Globus pallidus (tissue), 1 donor: ENCODE data around the gene CTDSPL.
"Not testable (repeated sequence)": the region's sequence is repeated elsewhere in the genome, so short reads cannot be mapped to it uniquely, and the experiment has no call there.

Source experiments
- DNase-seq: peaks from one replicate; pipeline ENCODE4 v3.0.0-alpha.2; 2015; ENCODE audit warnings: low spot score

CTDSPL gene

GRCh38 chr3:37861620-37862041 lies at the start of gene CTDSPL:
TSS of gene CTDSPL (plus strand) at chr3:37861880. CDS start at chr3:37862200, 320 bp downstream.
- DNase-seq: peak; percentile 43

- DNase-seq: no peak
Observed at GRCh38 chr3:37812499-37812896, 49.2 kb upstream of the CTDSPL start.

GRCh38 chr3:37813403-37813802 lies 48.3 kb upstream of the CTDSPL start:
- DNase-seq: no peak

- DNase-seq: no peak
Observed at GRCh38 chr3:37814547-37814946, 47.1 kb upstream of the CTDSPL start.

- not testable (repeated sequence) for DNase-seq
Observed at GRCh38 chr3:37815156-37815555, 46.5 kb upstream of the CTDSPL start.

- DNase-seq: no peak
Observed at GRCh38 chr3:37816271-37816670, 45.4 kb upstream of the CTDSPL start.

- DNase-seq: no peak
Observed at GRCh38 chr3:37819591-37819990, 42.1 kb upstream of the CTDSPL start.

- no peak for DNase-seq
Observed at GRCh38 chr3:37820286-37820685, 41.4 kb upstream of the CTDSPL start.

- no peak for DNase-seq
Observed at GRCh38 chr3:37823189-37823588, 38.5 kb upstream of the CTDSPL start.

- DNase-seq: no peak
Observed at GRCh38 chr3:37824090-37824953, 37.4 kb upstream of the CTDSPL start.

- no peak for DNase-seq
Observed at GRCh38 chr3:37824954-37825328, 36.7 kb upstream of the CTDSPL start.

- DNase-seq: no peak
Observed at GRCh38 chr3:37825744-37826400, 35.8 kb upstream of the CTDSPL start.

GRCh38 chr3:37826502-37826901 lies 35.2 kb upstream of the CTDSPL start:
- DNase-seq: no peak

GRCh38 chr3:37826933-37827332 lies 34.7 kb upstream of the CTDSPL start:
- DNase-seq: no peak

- no peak for DNase-seq
Observed at GRCh38 chr3:37832480-37832879, 29.2 kb upstream of the CTDSPL start.

GRCh38 chr3:37833302-37834186 lies 28.1 kb upstream of the CTDSPL start:
- no peak for DNase-seq

GRCh38 chr3:37836589-37836988 lies 25.1 kb upstream of the CTDSPL start:
- DNase-seq: no peak

GRCh38 chr3:37847689-37848088 lies 14.0 kb upstream of the CTDSPL start:
- DNase-seq: no peak

GRCh38 chr3:37849146-37849923 lies 12.3 kb upstream of the CTDSPL start:
- no peak for DNase-seq

- DNase-seq: no peak
Observed at GRCh38 chr3:37852097-37852496, 9.6 kb upstream of the CTDSPL start.

- no peak for DNase-seq
Observed at GRCh38 chr3:37852771-37853170, 8.9 kb upstream of the CTDSPL start.
